DND-41 (cell line): ENCODE measurements around the gene PRKAR2B.

Source experiments
- ATAC-seq: fragments of 200-7000 bp; cut with Tn5 transposase; 3 replicates; pipeline ENCODE4 v1.9.1; 2021; ENCODE audit warnings: low read depth; ENCODE audit not compliant: insufficient read depth
- DNase-seq: peaks from one replicate; pipeline ENCODE4 v3.0.0-alpha.2; 2020
- H2AFZ ChIP-seq: 2 replicates; pipeline ENCODE4 v1.6.0; 2012; ENCODE audit warnings: low read depth, low read length
- H3K27ac ChIP-seq: 2 replicates; pipeline ENCODE4 v1.5.1; 2012; ENCODE audit warnings: low read length, inconsistent platforms
- H3K27me3 ChIP-seq: fragments of 200-600 bp; sonication (generic); 2 replicates; pipeline ENCODE4 v1.6.0; 2012; ENCODE audit warnings: low read length, mild to moderate bottlenecking, inconsistent platforms; ENCODE audit not compliant: insufficient read depth, poor library complexity
- H3K36me3 ChIP-seq: 2 replicates; pipeline ENCODE4 v1.5.1; 2012; ENCODE audit warnings: low read length, inconsistent platforms; ENCODE audit not compliant: insufficient read depth
- H3K4me1 ChIP-seq: 2 replicates; pipeline ENCODE4 v1.5.1; 2012; ENCODE audit warnings: mild to moderate bottlenecking, low read length; ENCODE audit not compliant: insufficient read depth
- H3K4me2 ChIP-seq: 2 replicates; pipeline ENCODE4 v1.6.0; 2012; ENCODE audit warnings: mild to moderate bottlenecking, moderate library complexity, low read length, inconsistent platforms; ENCODE audit not compliant: insufficient read depth
- H3K4me3 ChIP-seq, 2 experiments: fragments of 200-600 bp in 1 of 2; shearing (Covaris generic) in 1 of 2; 2 replicates each; pipeline ENCODE4 v1.5.1; 2012 to 2016; ENCODE audit warnings: inconsistent platforms in 2 of 2, low read length in 2 of 2, mild to moderate bottlenecking in 2 of 2, low read depth in 1 of 2, moderate library complexity in 1 of 2
- H3K79me2 ChIP-seq: 2 replicates; pipeline ENCODE4 v1.6.0; 2012; ENCODE audit warnings: low read length, inconsistent platforms; ENCODE audit not compliant: insufficient read depth
- H3K9ac ChIP-seq: 2 replicates; pipeline ENCODE4 v1.6.0; 2012; ENCODE audit warnings: low read depth, mild to moderate bottlenecking, inconsistent platforms, low read length, moderate library complexity
- H3K9me3 ChIP-seq: 2 replicates; pipeline ENCODE4 v1.5.1; 2012; ENCODE audit warnings: low read length, moderate library complexity, mild to moderate bottlenecking, inconsistent platforms; ENCODE audit not compliant: insufficient read depth, severe bottlenecking
- H4K20me1 ChIP-seq: 2 replicates; pipeline ENCODE4 v1.6.0; 2012; ENCODE audit warnings: low read length; ENCODE audit not compliant: insufficient read depth
- EZH2 ChIP-seq: IDR thresholded peaks from 3 replicates; pipeline ENCODE4 v1.6.1; 2012; ENCODE audit warnings: borderline replicate concordance, low read depth, mild to moderate bottlenecking, moderate library complexity, low read length, inconsistent platforms; ENCODE audit not compliant: severe bottlenecking
- TF ChIP-seq, protein P1 (sequence below): IDR thresholded peaks from 2 replicates; pipeline ENCODE4 v1.5.1; 2012; ENCODE audit warnings: borderline replicate concordance, low read length, moderate library complexity, mild to moderate bottlenecking; ENCODE audit not compliant: poor library complexity, severe bottlenecking; ENCODE audit errors: extremely low read depth

PRKAR2B gene

DNA sequence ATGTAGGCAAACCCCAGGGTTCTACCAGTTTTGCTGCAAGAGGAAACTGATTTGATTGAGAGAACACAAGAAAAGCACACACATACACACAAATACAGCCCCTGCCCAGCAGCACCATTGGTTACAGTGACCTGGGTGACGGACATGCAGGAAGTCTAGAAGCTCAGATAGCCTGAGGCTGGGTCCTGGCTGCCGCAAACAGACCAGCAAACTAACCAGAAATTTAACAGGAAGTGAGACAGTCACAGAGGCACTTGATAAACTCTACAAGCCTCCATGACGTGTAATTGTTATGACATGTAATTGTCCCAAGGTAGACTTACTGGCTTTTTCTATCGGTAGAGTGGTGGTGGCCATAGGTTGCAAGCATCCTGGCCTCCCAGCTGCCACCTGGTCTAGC, 58.9 kb downstream of the PRKAR2B start:
- H3K27ac ChIP-seq: no peak overlapping the region
- H3K36me3 ChIP-seq: no peaks in the 10 kb centered on the region
- H4K20me1 ChIP-seq: no peaks in the 10 kb centered on the region
- H3K4me2 ChIP-seq: no peak overlapping the region
- no peak overlapping the region for H2AFZ ChIP-seq
- H3K4me1 ChIP-seq: no peaks in the 10 kb centered on the region
- no peak overlapping the region for H3K9ac ChIP-seq
- no peaks in the 10 kb centered on the region for H3K79me2 ChIP-seq
- ATAC-seq (no peak), DNase-seq (no peak)
- H3K9me3 ChIP-seq: peaks cover 2% of the 10 kb centered on the region
- TF ChIP-seq EZH2: no peak
- TF ChIP-seq, protein P1, sequence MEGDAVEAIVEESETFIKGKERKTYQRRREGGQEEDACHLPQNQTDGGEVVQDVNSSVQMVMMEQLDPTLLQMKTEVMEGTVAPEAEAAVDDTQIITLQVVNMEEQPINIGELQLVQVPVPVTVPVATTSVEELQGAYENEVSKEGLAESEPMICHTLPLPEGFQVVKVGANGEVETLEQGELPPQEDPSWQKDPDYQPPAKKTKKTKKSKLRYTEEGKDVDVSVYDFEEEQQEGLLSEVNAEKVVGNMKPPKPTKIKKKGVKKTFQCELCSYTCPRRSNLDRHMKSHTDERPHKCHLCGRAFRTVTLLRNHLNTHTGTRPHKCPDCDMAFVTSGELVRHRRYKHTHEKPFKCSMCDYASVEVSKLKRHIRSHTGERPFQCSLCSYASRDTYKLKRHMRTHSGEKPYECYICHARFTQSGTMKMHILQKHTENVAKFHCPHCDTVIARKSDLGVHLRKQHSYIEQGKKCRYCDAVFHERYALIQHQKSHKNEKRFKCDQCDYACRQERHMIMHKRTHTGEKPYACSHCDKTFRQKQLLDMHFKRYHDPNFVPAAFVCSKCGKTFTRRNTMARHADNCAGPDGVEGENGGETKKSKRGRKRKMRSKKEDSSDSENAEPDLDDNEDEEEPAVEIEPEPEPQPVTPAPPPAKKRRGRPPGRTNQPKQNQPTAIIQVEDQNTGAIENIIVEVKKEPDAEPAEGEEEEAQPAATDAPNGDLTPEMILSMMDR: no peak
- no peak overlapping the region for H3K4me3 ChIP-seq
- no peaks in the 10 kb centered on the region for H3K27me3 ChIP-seq

DNA sequence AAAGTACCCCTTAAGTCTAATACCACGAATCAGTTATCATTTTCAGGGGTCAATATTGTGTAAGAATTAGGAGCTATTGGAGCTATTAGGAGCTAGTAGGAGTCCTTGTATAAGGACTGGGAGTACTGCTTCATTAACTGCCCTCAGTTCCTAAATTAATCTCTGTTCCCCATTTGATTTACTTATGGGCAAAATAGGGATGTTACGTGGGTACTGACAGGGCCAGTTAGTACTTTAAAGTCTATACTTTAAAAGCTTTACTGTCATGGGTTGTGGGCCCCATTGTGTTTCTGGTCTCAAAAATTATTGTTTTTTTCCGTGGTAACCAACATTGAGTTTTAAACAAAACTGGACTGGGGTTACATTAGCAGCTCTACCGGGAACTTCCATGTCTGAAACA, 60.3 kb downstream of the PRKAR2B start:
- ATAC-seq (no peak), DNase-seq (no peak)
- Histone ChIP-seq H3K27ac (no peak overlapping the region), H3K79me2 (no peaks in the 10 kb centered on the region), H4K20me1 (no peaks in the 10 kb centered on the region), H3K4me1 (no peaks in the 10 kb centered on the region), H3K9me3 (no peaks in the 10 kb centered on the region), H3K9ac (no peak overlapping the region), H3K27me3 (no peaks in the 10 kb centered on the region), H2AFZ (no peak overlapping the region), H3K4me3 (no peak overlapping the region), H3K4me2 (no peak overlapping the region), H3K36me3 (no peaks in the 10 kb centered on the region)
- TF ChIP-seq, protein P1: no peak
- no peak for TF ChIP-seq EZH2

DNA sequence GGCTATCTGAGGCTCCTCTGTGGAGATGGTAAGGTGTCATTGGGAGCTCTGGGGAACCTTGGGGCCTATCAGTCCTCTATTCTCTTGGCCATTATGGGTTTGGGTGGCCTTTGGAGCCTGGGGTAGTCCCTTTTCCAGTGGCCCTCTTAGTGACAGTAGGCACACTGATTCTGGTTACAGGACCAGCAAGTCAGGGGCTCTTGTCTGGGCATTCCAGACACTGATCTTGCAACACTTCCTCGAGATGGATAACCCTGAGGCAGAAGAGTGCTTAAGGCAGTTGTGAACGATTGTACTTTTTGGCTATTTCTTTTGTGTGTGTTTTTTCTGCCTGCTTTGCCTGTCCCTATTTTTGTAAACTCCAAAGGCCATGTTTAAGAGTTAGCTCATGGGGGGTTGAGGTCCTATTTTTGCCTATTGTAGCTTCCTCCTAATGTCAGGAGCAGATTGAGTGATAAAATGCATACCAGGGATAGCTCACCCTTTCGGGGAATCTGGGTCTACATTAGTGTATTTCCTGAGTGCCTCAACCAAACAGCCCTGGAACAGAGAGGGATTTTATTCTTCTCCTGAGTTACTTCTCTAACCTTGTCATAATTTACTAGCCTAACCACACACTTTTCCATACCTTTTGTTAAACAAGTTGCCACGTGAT, 61.2 kb downstream of the PRKAR2B start:
- ATAC-seq (no peak), DNase-seq (no peak)
- no peak overlapping the region for H3K9ac ChIP-seq
- no peaks in the 10 kb centered on the region for H3K27me3 ChIP-seq
- H3K36me3 ChIP-seq: no peaks in the 10 kb centered on the region
- H3K9me3 ChIP-seq: no peaks in the 10 kb centered on the region
- no peak overlapping the region for H3K27ac ChIP-seq
- no peak overlapping the region for H2AFZ ChIP-seq
- no peak overlapping the region for H3K4me3 ChIP-seq
- no peak for TF ChIP-seq EZH2
- TF ChIP-seq, protein P1: no peak
- H3K79me2 ChIP-seq: no peaks in the 10 kb centered on the region
- H4K20me1 ChIP-seq: no peaks in the 10 kb centered on the region
- no peaks in the 10 kb centered on the region for H3K4me1 ChIP-seq
- no peak overlapping the region for H3K4me2 ChIP-seq
